Stimulated activated CD8-positive, alpha-beta memory T cell treated with anti-CD3 and anti-CD28 coated beads, Interleukin-15, amount 100 ng/mL, for 24 hours (primary cell): ENCODE measurements around the gene POM121L2.

ENCODE experiments used
- DNase-seq: peaks from one replicate; pipeline ENCODE4 v3.0.0-alpha.2; 2020; ENCODE audit warnings: low read depth

POM121L2 gene

GRCh38 chr6:27312146-27312949, at the start of gene POM121L2:
POM121L2 (minus strand) TSS chr6:27312273; CDS start chr6:27312170, 103 bp downstream.
- DNase-seq: peak; percentile 17

GRCh38 chr6:27359231-27359630, 47.2 kb upstream of the POM121L2 start:
- no peak for DNase-seq

- DNase-seq: no peak
Observed at GRCh38 chr6:27358786-27359185, 46.7 kb upstream of the POM121L2 start.

GRCh38 chr6:27352850-27353249, 40.8 kb upstream of the POM121L2 start:
- no peak for DNase-seq

- DNase-seq: no peak
Observed at GRCh38 chr6:27334141-27334540, 22.1 kb upstream of the POM121L2 start.

- DNase-seq: no peak
Observed at GRCh38 chr6:27333642-27334040, 21.6 kb upstream of the POM121L2 start.

GRCh38 chr6:27332692-27333641, 20.9 kb upstream of the POM121L2 start:
- no peak for DNase-seq

- no peak for DNase-seq
Observed at GRCh38 chr6:27327023-27327738, 15.1 kb upstream of the POM121L2 start.

- no peak for DNase-seq
Observed at GRCh38 chr6:27321901-27322300, 9.8 kb upstream of the POM121L2 start.

- no peak for DNase-seq
Observed at GRCh38 chr6:27321370-27321769, 9.3 kb upstream of the POM121L2 start.

GRCh38 chr6:27318973-27319372, 6.9 kb upstream of the POM121L2 start:
- DNase-seq: no peak

GRCh38 chr6:27314046-27314445, 2.0 kb upstream of the POM121L2 start:
- no peak for DNase-seq

GRCh38 chr6:27312950-27313271, 838 bp upstream of the POM121L2 start:
- no peak for DNase-seq

GRCh38 chr6:27311806-27312145, 297 bp downstream of the POM121L2 start:
- no peak for DNase-seq

- no peak for DNase-seq
Observed at GRCh38 chr6:27303613-27304272, 8.3 kb downstream of the POM121L2 start.

GRCh38 chr6:27297857-27298730, 14.0 kb downstream of the POM121L2 start:
- no peak for DNase-seq

GRCh38 chr6:27297484-27297856, 14.6 kb downstream of the POM121L2 start:
- DNase-seq: no peak

- DNase-seq: no peak
Observed at GRCh38 chr6:27296106-27296783, 15.8 kb downstream of the POM121L2 start.

GRCh38 chr6:27295301-27296079, 16.6 kb downstream of the POM121L2 start:
- DNase-seq: no peak

GRCh38 chr6:27294409-27294808, 17.7 kb downstream of the POM121L2 start:
- no peak for DNase-seq
